ENCODE results near the gene CACUL1. TPM values are rescaled to one million over a fixed set of nuclear protein-coding genes. Genes with fewer than 3 reads are reported as not detected.

Gene CACUL1
- total and polyA plus RNA-seq, 9 of the 15 experiments (the other 6 are each of a cell fraction or from before 2014, with no cell fraction given), result 4.5 to 17.1 (median 13.5) TPM

- in situ Hi-C loops (cut with MboI) (no loop called here), intact Hi-C loops (cut with micrococcal nuclease) (no loop called here)
- Histone ChIP-seq H3K9ac (ENCODE audit: insufficient read depth in 1 of 2, low read depth in 2 of 2, low read length in 2 of 2) (no peak overlapping the region), H3K36me3 (ENCODE audit: control insufficient read depth, insufficient read depth, low read length) (peaks cover 8% of the 10 kb centered on the region; the same call in 2 of the 3 replicates), H3K4me1 (replicated peaks in 1 of 2; ENCODE audit: control insufficient read depth in 2 of 2, insufficient read depth in 2 of 2, low read length in 2 of 2) (peaks cover 0 to 3% of the 10 kb centered on the region in 2 experiments; a peak in 3 of 5 replicates), H3K79me2 (ENCODE audit: control insufficient read depth, insufficient read depth, low read length) (peaks cover 95% of the 10 kb centered on the region), H3K27ac (ENCODE audit: extremely low read depth, low read depth, low read length) (no peak overlapping the region), H2AFZ (ENCODE audit: low read depth, low read length) (no peak overlapping the region), H3K27me3 (ENCODE audit: control insufficient read depth in 2 of 2, insufficient read depth in 2 of 2, low read length in 2 of 2) (no peaks in the 10 kb centered on the region), H3K4me2 (ENCODE audit: insufficient read depth, low read length) (no peak overlapping the region), H4K20me1 (replicated peaks; ENCODE audit: control insufficient read depth, insufficient read depth, low read length) (peaks cover 6% of the 10 kb centered on the region), H3K4me3 (no peak overlapping the region), H3K9me1 (ENCODE audit: control insufficient read depth, insufficient read depth, low read length) (no peaks in the 10 kb centered on the region), H3K9me3 (replicated peaks; ENCODE audit: control insufficient read depth, insufficient read depth, low read depth, low read length) (no peaks in the 10 kb centered on the region)
- DNase-seq (ENCODE audit: extremely low read depth in 1 of 4, low spot score in 3 of 4) (no peak), FAIRE-seq (no peak), ATAC-seq (no peak)
- ChIA-PET POLR2A (interaction anchor here (0.6 kb wide), 1 partner anchor 20 kb away, joined by 3 read pairs; no protein-coding TSS in a partner anchor), CTCF (ENCODE audit: low intra/inter-chr PET ratio) (no interaction called here)
- 82% methylated on average over 5 of the region's 6 CpGs for WGBS (ENCODE audit: insufficient coverage, low coverage, missing lambda C conversion rate)
- TF ChIP-seq E2F1 (CRISPR knock-in tag; IDR thresholded peaks at IDR 0.05) (no peak), HNRNPL (IDR thresholded peaks at IDR 0.05; ENCODE audit: low read depth, low read length) (no peak), ZBTB1 (CRISPR knock-in tag; IDR thresholded peaks at IDR 0.05; ENCODE audit: borderline replicate concordance, low read depth) (no peak), NUFIP1 (IDR thresholded peaks at IDR 0.05; ENCODE audit: partially characterized antibody) (no peak), HDAC1 (IDR thresholded peaks at IDR 0.05) (no peak), STAG1 (CRISPR knock-in tag; IDR thresholded peaks at IDR 0.05; ENCODE audit: borderline replicate concordance) (no peak), NFRKB (IDR thresholded peaks at IDR 0.05; ENCODE audit: low read depth) (no peak), SIX5 (IDR thresholded peaks at IDR 0.05; ENCODE audit: borderline replicate concordance in 1 of 2, insufficient read depth in 1 of 2, low read depth in 1 of 2, low read length in 2 of 2) (no peak), NFXL1 (CRISPR knock-in tag; IDR thresholded peaks at IDR 0.05) (no peak), RBM22 (IDR thresholded peaks at IDR 0.05; ENCODE audit: low read depth, low read length, poor library complexity, severe bottlenecking) (no peak)
- TF ChIP-seq, protein P1, sequence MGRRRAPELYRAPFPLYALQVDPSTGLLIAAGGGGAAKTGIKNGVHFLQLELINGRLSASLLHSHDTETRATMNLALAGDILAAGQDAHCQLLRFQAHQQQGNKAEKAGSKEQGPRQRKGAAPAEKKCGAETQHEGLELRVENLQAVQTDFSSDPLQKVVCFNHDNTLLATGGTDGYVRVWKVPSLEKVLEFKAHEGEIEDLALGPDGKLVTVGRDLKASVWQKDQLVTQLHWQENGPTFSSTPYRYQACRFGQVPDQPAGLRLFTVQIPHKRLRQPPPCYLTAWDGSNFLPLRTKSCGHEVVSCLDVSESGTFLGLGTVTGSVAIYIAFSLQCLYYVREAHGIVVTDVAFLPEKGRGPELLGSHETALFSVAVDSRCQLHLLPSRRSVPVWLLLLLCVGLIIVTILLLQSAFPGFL (CRISPR knock-in tag; IDR thresholded peaks at IDR 0.05), result no peak
- BruUV-seq (replicated peaks), result no TSS peak
Measured at GRCh38 chr10:118748041-118748440, 6.7 kb downstream of the CACUL1 start.

Measured in K562 (cell line).